Brain microvascular endothelial cell (primary cell): ENCODE measurements around the gene KCNIP4.

Source experiments
- DNase-seq: peaks from one replicate; pipeline ENCODE4 v3.0.0-alpha.2; 2020
- H3K27ac ChIP-seq: fragments of 250-450 bp; sonication (Bioruptor Pico); 2 replicates; pipeline ENCODE4 v1.5.1; 2020; ENCODE audit warnings: mild to moderate bottlenecking, moderate library complexity
- H3K27me3 ChIP-seq: fragments of 250-450 bp; sonication (Bioruptor Pico); replicated peaks from 2 replicates; pipeline ENCODE4 v1.5.1; 2020; ENCODE audit warnings: mild to moderate bottlenecking
- H3K36me3 ChIP-seq: fragments of 250-450 bp; sonication (Bioruptor Pico); replicated peaks from 2 replicates; pipeline ENCODE4 v1.5.1; 2020; ENCODE audit warnings: mild to moderate bottlenecking
- H3K4me3 ChIP-seq: 2 replicates; pipeline ENCODE4 v1.5.1; 2011; ENCODE audit warnings: low read depth, mild to moderate bottlenecking, control low read depth, low read length, moderate library complexity
- in situ Hi-C: cut with HindIII; loops from 2 replicates; pipeline ENCODE4 v1.10.0; 2017; ENCODE audit warnings: low sequenced_read_pairs, low pct_ligation_motif_present
- TF ChIP-seq, protein P1 (sequence below): IDR thresholded peaks from 2 replicates; pipeline ENCODE4 v1.5.1; 2011; ENCODE audit warnings: low read depth, mild to moderate bottlenecking, moderate library complexity, low read length, control low read depth, inconsistent platforms; ENCODE audit errors: missing control alignments

Gene KCNIP4

GRCh38 chr4:21752616-21753015, 196.0 kb downstream of the KCNIP4 start:
- in situ Hi-C loops: loop anchor here (25.0 kb wide), 1 partner anchor 240 kb away; no protein-coding TSS in a partner anchor
- TF ChIP-seq, protein P1, sequence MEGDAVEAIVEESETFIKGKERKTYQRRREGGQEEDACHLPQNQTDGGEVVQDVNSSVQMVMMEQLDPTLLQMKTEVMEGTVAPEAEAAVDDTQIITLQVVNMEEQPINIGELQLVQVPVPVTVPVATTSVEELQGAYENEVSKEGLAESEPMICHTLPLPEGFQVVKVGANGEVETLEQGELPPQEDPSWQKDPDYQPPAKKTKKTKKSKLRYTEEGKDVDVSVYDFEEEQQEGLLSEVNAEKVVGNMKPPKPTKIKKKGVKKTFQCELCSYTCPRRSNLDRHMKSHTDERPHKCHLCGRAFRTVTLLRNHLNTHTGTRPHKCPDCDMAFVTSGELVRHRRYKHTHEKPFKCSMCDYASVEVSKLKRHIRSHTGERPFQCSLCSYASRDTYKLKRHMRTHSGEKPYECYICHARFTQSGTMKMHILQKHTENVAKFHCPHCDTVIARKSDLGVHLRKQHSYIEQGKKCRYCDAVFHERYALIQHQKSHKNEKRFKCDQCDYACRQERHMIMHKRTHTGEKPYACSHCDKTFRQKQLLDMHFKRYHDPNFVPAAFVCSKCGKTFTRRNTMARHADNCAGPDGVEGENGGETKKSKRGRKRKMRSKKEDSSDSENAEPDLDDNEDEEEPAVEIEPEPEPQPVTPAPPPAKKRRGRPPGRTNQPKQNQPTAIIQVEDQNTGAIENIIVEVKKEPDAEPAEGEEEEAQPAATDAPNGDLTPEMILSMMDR: no peak
- Histone ChIP-seq H3K27ac (no peak overlapping the region), H3K27me3 (no peaks in the 10 kb centered on the region), H3K36me3 (no peaks in the 10 kb centered on the region), H3K4me3 (no peak overlapping the region)
- DNase-seq: no peak

DNA sequence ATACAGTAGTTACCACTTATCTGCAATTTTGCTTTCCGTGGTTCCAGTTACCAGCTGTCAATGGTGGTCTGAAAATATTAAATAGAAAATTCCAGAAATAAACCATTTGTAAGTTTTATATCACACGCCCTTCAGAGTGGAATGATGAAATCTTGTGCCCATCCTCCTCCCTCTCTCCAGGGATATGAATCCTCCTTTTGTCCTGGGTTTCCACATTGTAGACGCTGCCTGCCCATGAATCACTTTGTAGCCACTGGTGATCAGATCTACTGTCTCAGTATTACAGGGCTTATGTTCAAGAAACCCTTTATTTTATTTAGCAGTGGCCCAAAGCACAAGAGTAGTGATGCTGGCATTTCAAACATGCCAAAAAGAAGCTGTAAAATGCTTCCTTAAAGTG, 198.6 kb downstream of the KCNIP4 start:
- no peaks in the 10 kb centered on the region for H3K27me3 ChIP-seq
- H3K27ac ChIP-seq: no peak overlapping the region
- DNase-seq: peak; percentile 16
- H3K36me3 ChIP-seq: no peaks in the 10 kb centered on the region
- H3K4me3 ChIP-seq: no peak overlapping the region
- TF ChIP-seq, protein P1: no peak
- in situ Hi-C loops: loop anchor here (25.0 kb wide), 1 partner anchor 238 kb away; no protein-coding TSS in a partner anchor

GRCh38 chr4:21749412-21749811, 199.2 kb downstream of the KCNIP4 start:
- H3K4me3 ChIP-seq: no peak overlapping the region
- H3K36me3 ChIP-seq: no peaks in the 10 kb centered on the region
- in situ Hi-C loops: no loop called here
- no peak for DNase-seq
- H3K27me3 ChIP-seq: no peaks in the 10 kb centered on the region
- no peak overlapping the region for H3K27ac ChIP-seq
- TF ChIP-seq, protein P1: no peak

- in situ Hi-C loops: no loop called here
These were observed 204.5 kb downstream of the KCNIP4 start for GRCh38 chr4:21744046-21744445.

DNA sequence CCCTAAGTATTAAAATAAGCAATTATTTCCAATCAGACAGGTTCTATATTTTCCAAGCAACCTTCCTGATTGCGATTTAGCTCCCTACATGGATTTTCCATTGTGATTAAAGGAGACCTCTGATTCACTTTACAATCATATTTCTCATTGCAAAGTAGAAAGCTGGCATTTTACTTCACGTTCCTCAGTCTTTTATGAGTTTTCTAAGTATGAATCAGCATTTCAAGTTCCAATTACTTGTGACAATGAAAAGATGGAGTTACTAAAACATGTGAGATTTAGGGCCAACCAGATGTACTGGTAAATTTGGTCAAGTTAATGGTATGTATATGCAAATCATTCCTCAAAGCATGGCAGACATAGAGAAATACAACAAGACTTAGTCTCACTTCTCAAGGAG, 206.2 kb downstream of the KCNIP4 start:
- H3K36me3 ChIP-seq: no peaks in the 10 kb centered on the region
- DNase-seq: no peak
- no peak overlapping the region for H3K27ac ChIP-seq
- H3K27me3 ChIP-seq: no peaks in the 10 kb centered on the region
- TF ChIP-seq, protein P1: no peak
- no peak overlapping the region for H3K4me3 ChIP-seq
- in situ Hi-C loops: no loop called here

More at GRCh38 chr4:21744046-21744445, 204.5 kb downstream of the KCNIP4 start:
- no peaks in the 10 kb centered on the region for H3K36me3 ChIP-seq
- TF ChIP-seq, protein P1: no peak
- H3K27ac ChIP-seq: no peak overlapping the region
- no peak overlapping the region for H3K4me3 ChIP-seq
- H3K27me3 ChIP-seq: no peaks in the 10 kb centered on the region
- DNase-seq: no peak

GRCh38 chr4:21738821-21739220, 209.8 kb downstream of the KCNIP4 start:
- in situ Hi-C loops: no loop called here
- H3K27me3 ChIP-seq: no peaks in the 10 kb centered on the region
- H3K36me3 ChIP-seq: no peaks in the 10 kb centered on the region
- TF ChIP-seq, protein P1: no peak
- no peak for DNase-seq
- H3K4me3 ChIP-seq: no peak overlapping the region
- no peak overlapping the region for H3K27ac ChIP-seq
